GM12878 (cell line): ENCODE measurements around the gene INTS6. TPM values are rescaled to one million over a fixed set of nuclear protein-coding genes. Genes with fewer than 3 reads are reported as not detected.

Experiments
- E4F1 ChIP-seq: fragments of 450-650 bp; IDR thresholded peaks from 2 replicates; pipeline ENCODE4 v1.6.1; 2018; ENCODE audit warnings: borderline replicate concordance, mild to moderate bottlenecking; ENCODE audit not compliant: partially characterized antibody
- EP300 ChIP-seq, 2 experiments: fragments of 150-350 bp in 1 of 2; IDR thresholded peaks; 2 replicates each; pipeline ENCODE4 v1.6.1; 2011 to 2012; ENCODE audit warnings: low read depth in 2 of 2, low read length in 2 of 2, borderline replicate concordance in 1 of 2, improper control_type of control experiment in 1 of 2, inconsistent platforms in 1 of 2; ENCODE audit not compliant: control insufficient read depth in 1 of 2
- HSF1 ChIP-seq: fragments of 150-350 bp; IDR thresholded peaks from 2 replicates; pipeline ENCODE4 v1.6.1; 2014; ENCODE audit warnings: mild to moderate bottlenecking, low read depth, low read length
- MEF2B ChIP-seq: fragments of 450-650 bp; IDR thresholded peaks from 2 replicates; pipeline ENCODE4 v1.6.1; 2018; ENCODE audit warnings: mild to moderate bottlenecking, moderate library complexity; ENCODE audit not compliant: partially characterized antibody, poor library complexity, severe bottlenecking
- MTA3 ChIP-seq: IDR thresholded peaks from 2 replicates; pipeline ENCODE4 v1.6.1; 2012; ENCODE audit warnings: low read length, inconsistent platforms, borderline replicate concordance
- NR2C1 ChIP-seq: fragments of 450-650 bp; IDR thresholded peaks from 2 replicates; pipeline ENCODE4 v1.6.1; 2017; ENCODE audit warnings: antibody characterized with exemption, mild to moderate bottlenecking, moderate library complexity
- RFX5 ChIP-seq: IDR thresholded peaks from 2 replicates; pipeline ENCODE4 v1.6.1; 2011; ENCODE audit warnings: low read depth, low read length, improper control_type of control experiment
- SKIL ChIP-seq: fragments of 450-650 bp; IDR thresholded peaks from 2 replicates; pipeline ENCODE4 v1.6.1; 2017; ENCODE audit warnings: mild to moderate bottlenecking, low read depth, inconsistent platforms; ENCODE audit not compliant: poor library complexity, severe bottlenecking
- SUZ12 ChIP-seq: fragments of 200-600 bp; sonication (generic); IDR thresholded peaks from one replicate; pipeline ENCODE4 v1.6.1; 2018; ENCODE audit warnings: antibody characterized with exemption, mild to moderate bottlenecking; ENCODE audit not compliant: unreplicated experiment
- USF1 ChIP-seq: IDR thresholded peaks from 2 replicates; pipeline ENCODE4 v1.6.1; 2011; ENCODE audit warnings: borderline replicate concordance, low read depth, mild to moderate bottlenecking, moderate library complexity, mixed read lengths, low read length; ENCODE audit not compliant: insufficient read depth; ENCODE audit errors: extremely low read length
- ZBED1 ChIP-seq: IDR thresholded peaks from 2 replicates; pipeline ENCODE4 v1.6.1; 2016; ENCODE audit warnings: borderline replicate concordance
- ZBTB11 ChIP-seq: fragments of 450-650 bp; formaldehyde crosslinking; IDR thresholded peaks from 2 replicates; pipeline ENCODE4 v1.5.0; 2022; ENCODE audit warnings: mild to moderate bottlenecking, missing genetic modification characterization
- ZBTB4 ChIP-seq: fragments of 450-650 bp; formaldehyde crosslinking; IDR thresholded peaks from 2 replicates; pipeline ENCODE4 v1.4.0; 2022; ENCODE audit warnings: mild to moderate bottlenecking, moderate library complexity
- polyA plus RNA-seq, 11 experiments: library from polyadenylated mRNA; depleted of rRNA in 4 of 11; unstranded in 6 of 11; stranded (reverse) in 5 of 11; fragments of >200 nt; fragmentation: Nextera tagmentation in 4 of 11; fragmentation: Illumina TruSeq in 1 of 11; extraction: Ambion mirVana in 4 of 11; extraction: Trizol in 1 of 11; gene quantifications; 1 replicate in 1 of 11; 2 replicates in 10 of 11; pipeline versions ENCODE4 v1.2.1 to v1.2.3, GENCODE V29; 2011 to 2016; ENCODE audit warnings: inconsistent platforms in 2 of 11, missing spikeins in 2 of 11, low read depth in 1 of 11
- total RNA-seq, 4 experiments: library from RNA; depleted of rRNA in 3 of 4; stranded (reverse); fragments of >200 nt in 3 of 4; fragmentation: Illumina TruSeq in 1 of 4; extraction: Trizol in 1 of 4; gene quantifications; 2 replicates each; pipeline versions ENCODE4 v1.2.1 to v1.2.3, GENCODE V29; 2013 to 2021

INTS6 gene
- total and polyA plus RNA-seq, 10 of the 15 experiments (the other 5 are each of a cell fraction or from before 2014, with no cell fraction given), result 7.2 to 57.7 (median 30.9) TPM

- TF ChIP-seq ZBTB4 (CRISPR knock-in tag) (no peak), RFX5 (no peak), SUZ12 (no peak), ZBED1 (no peak), E4F1 (no peak), NR2C1 (no peak), MEF2B (no peak), SKIL (no peak), EP300 (IDR thresholded peaks at IDR 0.05; ENCODE audit: borderline replicate concordance in 1 of 2, control insufficient read depth in 1 of 2, low read depth in 2 of 2, low read length in 2 of 2) (no peak), MTA3 (no peak), USF1 (no peak), HSF1 (no peak), ZBTB11 (CRISPR knock-in tag) (no peak)
Measured at GRCh38 chr13:51318876-51319275, 134.0 kb downstream of the INTS6 start (continued).
